ENCODE measurements around the gene KRTAP10-3. TPM values are rescaled to one million over a fixed set of nuclear protein-coding genes. Genes with fewer than 3 reads are reported as not detected.

The KRTAP10-3 gene
- polyA plus RNA-seq, 1 experiment, result not detected

DNA sequence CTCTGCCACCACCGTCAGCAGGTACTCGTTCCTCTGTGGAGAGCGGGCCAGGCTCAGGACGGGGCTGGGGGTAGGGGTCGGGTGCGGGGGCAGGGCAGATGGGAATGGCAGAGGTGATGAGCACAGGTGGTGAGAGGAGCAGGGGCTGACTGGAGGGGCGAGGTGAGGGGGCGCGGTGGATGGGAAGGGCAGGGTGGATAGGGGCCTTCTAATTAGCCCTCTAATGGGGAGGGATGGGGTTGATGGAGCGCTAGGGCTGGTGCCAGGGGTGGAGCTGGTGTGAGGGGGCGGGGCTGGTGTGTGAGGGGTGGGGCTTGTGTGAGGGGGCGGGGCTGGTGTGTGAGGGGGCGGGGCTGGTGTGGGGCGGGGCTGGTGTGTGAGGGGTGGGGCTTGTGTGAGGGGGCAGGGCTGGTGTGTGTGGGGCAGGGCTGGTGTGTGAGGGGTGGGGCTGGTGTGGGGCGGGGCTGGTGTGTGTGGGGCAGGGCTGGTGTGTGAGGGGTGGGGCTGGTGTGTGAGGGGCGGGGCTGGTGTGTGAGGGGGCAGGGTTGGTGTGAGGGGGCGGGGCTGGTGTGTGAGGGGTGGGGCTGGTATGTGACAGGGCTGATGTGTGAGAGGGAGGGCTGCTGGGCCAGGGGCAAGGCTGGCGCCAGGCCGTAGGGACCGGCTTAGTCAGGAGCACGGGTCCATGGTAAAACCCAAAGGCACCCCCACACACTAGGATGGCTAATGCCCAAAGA, 24.5 kb downstream of the KRTAP10-3 start:
- Histone ChIP-seq H3K4me3 (ENCODE audit: low read depth, low read length) (no peak overlapping the region), H3K9me3 (ENCODE audit: control insufficient read depth, insufficient read depth, low read length) (peaks cover 57% of the 10 kb centered on the region), H3K27me3 (ENCODE audit: control insufficient read depth, insufficient read depth, low read length) (no peaks in the 10 kb centered on the region), H3K27ac (ENCODE audit: low read depth, low read length) (no peak overlapping the region)
- TF ChIP-seq CTCF (IDR thresholded peaks at IDR 0.05; ENCODE audit: low read depth, low read length), result no peak
- no peak for DNase-seq (ENCODE audit: low read depth, low spot score)
- CTCF ChIA-PET, result no interaction called here
- POLR2A ChIA-PET, result no interaction called here

- TF ChIP-seq CTCF (IDR thresholded peaks at IDR 0.05; ENCODE audit: low read depth, low read length), result no peak
- POLR2A ChIA-PET, result no interaction called here
Measured at GRCh38 chr21:44533121-44533890, 25.3 kb downstream of the KRTAP10-3 start.

GRCh38 chr21:44532712-44533111, 25.9 kb downstream of the KRTAP10-3 start:
- no peak for TF ChIP-seq CTCF (IDR thresholded peaks at IDR 0.05; ENCODE audit: low read depth, low read length)
- no peak overlapping the region for H3K4me3 ChIP-seq (ENCODE audit: low read depth, low read length)
- ChIA-PET CTCF (interaction anchor here (0.5 kb wide), 1 partner anchor 194 kb away, joined by 5 read pairs; the partner anchor contains the start of gene CFAP410), POLR2A (no interaction called here)
- peaks cover 59% of the 10 kb centered on the region for H3K9me3 ChIP-seq (ENCODE audit: control insufficient read depth, insufficient read depth, low read length)
- no peaks in the 10 kb centered on the region for H3K27me3 ChIP-seq (ENCODE audit: control insufficient read depth, insufficient read depth, low read length)
- DNase-seq (ENCODE audit: low read depth, low spot score), result no peak
- no peak overlapping the region for H3K27ac ChIP-seq (ENCODE audit: low read depth, low read length)

More at GRCh38 chr21:44533121-44533890, 25.3 kb downstream of the KRTAP10-3 start:
- no peak overlapping the region for H3K4me3 ChIP-seq (ENCODE audit: low read depth, low read length)
- no peak overlapping the region for H3K27ac ChIP-seq (ENCODE audit: low read depth, low read length)
- H3K27me3 ChIP-seq (ENCODE audit: control insufficient read depth, insufficient read depth, low read length), result no peaks in the 10 kb centered on the region
- DNase-seq (ENCODE audit: low read depth, low spot score), result no peak
- CTCF ChIA-PET, result no interaction called here
- H3K9me3 ChIP-seq (ENCODE audit: control insufficient read depth, insufficient read depth, low read length), result peaks cover 59% of the 10 kb centered on the region

DNA sequence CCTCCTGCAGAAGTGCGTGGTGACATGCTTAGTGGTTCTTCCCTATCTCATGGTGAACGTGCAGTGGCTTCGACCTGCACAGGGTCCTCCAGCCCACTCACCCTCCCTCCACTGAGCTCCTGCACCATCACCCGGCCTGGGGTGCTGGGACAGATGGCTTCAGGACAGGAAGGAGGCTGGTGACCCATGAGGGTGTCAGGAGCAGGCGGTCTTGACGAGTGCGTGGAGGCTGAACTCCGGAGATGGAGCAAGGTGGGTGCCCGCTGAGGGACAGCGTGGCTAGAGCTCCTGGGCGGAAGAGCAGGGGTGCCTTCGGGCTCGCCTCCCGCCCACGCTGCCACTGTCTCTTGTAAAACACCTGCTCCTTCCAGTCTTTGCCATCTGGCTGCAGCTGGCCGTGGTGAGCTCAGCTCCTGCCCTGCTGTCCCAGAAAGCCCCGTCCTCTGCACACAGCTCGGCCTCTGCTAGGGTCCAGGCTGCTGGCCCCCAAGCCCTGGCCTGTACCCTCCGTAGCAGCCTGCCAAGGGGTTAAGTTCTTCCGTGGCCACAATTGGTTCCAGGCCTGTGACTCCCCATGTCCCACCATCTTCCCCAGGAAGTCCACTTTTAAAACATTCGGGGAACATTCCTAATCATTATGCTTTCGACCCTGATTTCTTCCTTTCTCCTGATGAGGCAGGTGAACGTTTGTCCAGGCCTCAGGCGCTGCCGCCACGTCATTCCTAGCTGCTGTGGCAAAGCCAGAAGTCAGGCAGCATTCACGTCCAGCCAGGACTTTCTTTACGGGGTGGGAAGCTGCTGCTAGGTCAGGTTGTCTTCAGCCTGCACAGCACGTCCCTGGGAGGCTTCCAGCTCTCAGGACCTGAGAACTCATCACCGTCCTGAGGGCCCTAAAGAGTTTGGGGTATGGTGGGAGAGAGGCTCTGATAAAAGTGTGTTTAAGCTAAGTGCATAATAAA, 26.7 kb downstream of the KRTAP10-3 start:
- ChIA-PET CTCF (interaction anchor here (0.5 kb wide), 1 partner anchor 193 kb away, joined by 5 read pairs; the partner anchor contains the start of gene CFAP410), POLR2A (no interaction called here)
- Histone ChIP-seq H3K4me3 (ENCODE audit: low read depth, low read length) (no peak overlapping the region), H3K27me3 (ENCODE audit: control insufficient read depth, insufficient read depth, low read length) (no peaks in the 10 kb centered on the region), H3K27ac (ENCODE audit: low read depth, low read length) (no peak overlapping the region), H3K9me3 (ENCODE audit: control insufficient read depth, insufficient read depth, low read length) (peaks cover 66% of the 10 kb centered on the region)
- DNase-seq (ENCODE audit: low read depth, low spot score), result no peak
- no peak for TF ChIP-seq CTCF (IDR thresholded peaks at IDR 0.05; ENCODE audit: low read depth, low read length)
